ELR (cell line): ENCODE data around the gene PEAK3.

Experiments used
- DNase-seq: peaks from one replicate; pipeline ENCODE4 v3.0.0-alpha.2; 2015; ENCODE audit warnings: low read depth

PEAK3 gene

DNA sequence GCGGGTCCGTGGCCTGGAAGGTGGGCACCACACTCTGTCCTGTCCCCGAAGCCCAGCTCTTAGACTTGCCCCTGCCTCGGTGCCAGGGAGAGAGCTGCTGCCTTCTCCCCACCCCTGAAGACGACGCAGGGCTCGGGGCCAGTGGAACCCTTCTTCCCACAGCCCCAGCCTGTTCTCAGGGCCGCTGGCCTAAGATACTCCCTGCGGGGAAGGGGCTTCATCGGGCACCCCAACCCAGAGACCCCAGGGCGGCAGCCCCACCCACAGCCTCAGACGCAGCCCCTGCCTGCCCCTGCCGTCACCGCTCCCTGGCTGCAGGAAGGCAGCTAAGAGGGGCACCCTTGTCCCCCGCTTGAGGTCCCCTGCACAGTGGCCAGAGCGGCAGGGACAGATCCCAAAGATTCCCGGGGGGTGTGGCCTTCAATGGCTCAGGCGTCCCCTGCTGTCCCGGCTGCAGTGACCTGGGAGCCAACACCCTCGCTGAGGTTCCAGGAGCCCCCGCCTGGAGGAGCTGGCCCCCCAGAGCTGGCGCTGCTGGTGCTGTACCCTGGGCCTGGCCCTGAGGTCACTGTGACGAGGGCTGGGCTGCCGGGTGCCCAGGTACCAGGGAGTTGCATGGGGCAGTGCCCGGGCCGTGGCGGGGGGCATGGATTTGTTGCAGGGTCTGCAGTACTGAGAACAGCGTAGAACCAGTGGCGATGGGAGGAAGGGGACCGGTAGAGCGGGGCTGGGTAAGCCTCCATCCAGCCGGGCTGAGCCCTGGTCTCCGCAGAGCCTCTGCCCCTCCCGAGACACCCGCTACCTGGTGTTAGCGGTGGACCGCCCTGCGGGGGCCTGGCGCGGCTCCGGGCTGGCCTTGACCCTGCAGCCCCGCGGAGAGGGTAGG lies 31.9 kb downstream of the PEAK3 start:
- DNase-seq: no peak

DNA sequence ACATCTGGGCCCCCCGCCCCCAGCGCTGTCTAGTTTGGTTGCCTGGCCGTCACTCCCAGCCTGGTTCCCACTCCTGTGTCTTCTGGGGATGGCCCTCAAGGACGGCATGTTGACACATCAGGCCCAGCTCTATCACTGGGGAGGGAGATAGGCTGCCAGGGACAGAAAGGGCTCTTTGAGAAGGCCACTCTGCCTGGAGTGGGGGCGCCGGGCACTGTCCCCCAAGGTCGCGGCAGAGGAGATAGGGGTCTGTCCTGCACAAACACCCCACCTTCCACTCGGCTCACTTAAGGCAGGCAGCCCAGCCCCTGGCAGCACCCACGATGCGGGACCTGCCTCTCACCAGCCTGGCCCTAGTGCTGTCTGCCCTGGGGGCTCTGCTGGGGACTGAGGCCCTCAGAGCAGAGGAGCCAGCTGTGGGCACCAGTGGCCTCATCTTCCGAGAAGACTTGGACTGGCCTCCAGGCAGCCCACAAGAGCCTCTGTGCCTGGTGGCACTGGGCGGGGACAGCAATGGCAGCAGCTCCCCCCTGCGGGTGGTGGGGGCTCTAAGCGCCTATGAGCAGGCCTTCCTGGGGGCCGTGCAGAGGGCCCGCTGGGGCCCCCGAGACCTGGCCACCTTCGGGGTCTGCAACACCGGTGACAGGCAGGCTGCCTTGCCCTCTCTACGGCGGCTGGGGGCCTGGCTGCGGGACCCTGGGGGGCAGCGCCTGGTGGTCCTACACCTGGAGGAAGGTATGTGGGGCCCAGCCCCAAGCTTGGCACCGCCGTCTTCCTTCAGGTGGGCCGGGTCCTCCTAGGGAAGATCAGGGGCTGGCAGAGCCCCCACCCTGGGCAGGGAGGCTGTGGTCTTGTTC lies 32.7 kb downstream of the PEAK3 start, which contains the start of gene AMH:
TSS of gene AMH (plus strand) at position 314 of the 857 bp plus-strand sequence. CDS start at position 324, 10 bp downstream.
- DNase-seq: no peak

DNA sequence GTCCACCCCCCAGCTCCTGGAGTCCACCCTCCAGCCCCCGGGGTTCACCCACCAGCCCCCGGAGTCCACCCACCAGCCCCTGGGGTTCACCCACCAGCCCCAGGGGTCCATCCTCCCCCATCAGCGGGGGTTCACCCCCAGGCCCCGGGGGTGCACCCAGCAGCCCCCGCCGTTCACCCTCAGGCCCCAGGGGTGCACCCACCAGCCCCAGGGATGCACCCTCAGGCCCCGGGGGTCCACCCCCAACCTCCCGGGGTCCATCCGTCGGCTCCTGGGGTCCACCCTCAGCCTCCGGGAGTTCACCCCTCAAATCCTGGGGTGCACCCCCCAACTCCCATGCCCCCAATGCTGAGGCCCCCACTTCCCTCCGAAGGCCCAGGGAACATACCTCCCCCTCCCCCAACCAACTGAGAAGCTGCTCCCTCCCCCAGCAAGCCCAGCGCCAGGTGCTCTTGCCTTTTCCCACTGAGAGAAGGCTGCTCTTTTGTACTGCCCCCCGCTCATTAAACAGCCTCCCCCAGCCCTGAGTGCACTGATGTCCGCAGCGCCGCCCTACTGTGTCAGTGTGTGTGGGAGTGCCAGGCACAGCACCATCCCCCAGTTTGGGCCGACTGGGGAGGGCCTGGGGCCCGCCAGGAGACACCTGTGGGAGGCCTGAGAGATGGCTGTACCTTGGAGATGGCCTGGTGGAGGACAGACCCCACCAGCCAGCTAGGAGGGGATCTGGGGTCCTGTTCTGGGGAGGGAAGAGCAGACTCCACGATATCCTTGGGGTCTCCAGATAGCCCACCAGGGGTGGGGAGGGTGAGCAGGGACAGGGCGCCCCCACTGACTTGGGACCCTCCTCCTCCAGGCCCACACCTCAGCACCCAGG lies 33.6 kb downstream of the PEAK3 start:
- no peak for DNase-seq

GRCh38 chr19:2247433-2248101 lies 34.4 kb downstream of the PEAK3 start:
- DNase-seq: no peak

GRCh38 chr19:2246801-2247361 lies 35.1 kb downstream of the PEAK3 start:
- peak; percentile 73 for DNase-seq

DNA sequence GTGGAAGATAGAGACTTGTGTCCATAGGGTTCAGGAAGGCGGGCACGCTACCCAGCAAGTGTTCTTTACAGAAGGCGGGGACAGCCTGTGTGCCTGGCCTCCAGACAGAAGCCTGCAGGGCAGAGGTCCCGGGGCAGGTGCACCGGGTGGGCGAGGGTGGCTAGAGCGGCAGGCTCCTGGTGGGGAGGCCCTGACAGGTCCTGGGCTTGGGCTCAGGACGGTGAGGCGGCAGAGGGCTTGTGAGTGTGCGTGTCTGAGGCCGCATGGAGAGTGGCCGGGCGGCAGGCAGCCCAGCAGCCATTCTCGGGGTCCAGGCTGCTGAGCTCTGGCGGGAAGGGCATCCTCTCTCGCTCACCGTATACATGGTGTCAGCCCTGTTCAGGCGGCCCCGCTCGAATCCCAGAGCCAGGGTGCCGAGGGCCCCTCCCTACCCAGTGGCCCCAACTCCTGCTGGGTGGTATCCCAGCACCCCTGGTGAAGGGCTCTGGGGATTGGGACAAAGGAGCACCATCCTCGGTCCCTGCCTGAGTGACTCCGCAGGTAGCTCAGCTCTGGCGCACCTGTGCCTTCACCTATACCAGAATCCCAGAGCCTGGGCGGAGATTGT lies 35.9 kb downstream of the PEAK3 start:
- DNase-seq: no peak

- DNase-seq: no peak
These were observed 36.7 kb downstream of the PEAK3 start for GRCh38 chr19:2245273-2245672.

DNA sequence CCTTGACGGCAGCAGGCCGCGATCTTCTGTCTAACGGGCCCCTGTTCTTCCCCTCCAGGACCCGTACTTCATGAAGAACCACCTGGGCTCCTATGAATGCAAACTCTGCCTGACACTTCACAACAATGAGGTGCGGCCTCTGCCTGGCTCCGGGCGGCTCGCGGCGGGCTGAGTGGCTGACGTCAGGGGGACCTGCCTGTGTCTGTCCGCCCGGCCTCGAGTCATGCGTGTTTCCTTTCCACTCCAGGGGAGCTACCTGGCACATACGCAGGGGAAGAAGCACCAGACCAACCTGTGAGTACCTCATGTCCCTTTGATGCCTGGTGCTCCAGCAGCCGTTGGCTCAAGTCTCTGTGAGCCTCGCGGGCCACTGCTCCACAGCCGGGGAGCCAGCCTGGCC lies 37.5 kb downstream of the PEAK3 start:
- no peak for DNase-seq

DNA sequence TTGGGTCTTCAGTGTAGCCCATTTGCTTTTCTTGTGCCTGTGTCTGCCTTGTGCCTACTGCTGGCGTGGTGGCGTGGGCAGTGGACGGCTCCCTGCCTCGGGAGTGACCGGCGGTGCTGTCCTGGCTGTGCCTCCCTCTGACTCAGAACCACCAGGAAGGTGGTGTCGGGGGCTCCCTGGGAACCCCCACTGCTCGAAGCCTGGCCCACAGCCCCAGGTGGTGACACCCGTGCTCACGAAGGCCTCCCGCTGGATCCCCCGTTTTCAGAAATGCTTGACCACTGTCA lies 37.9 kb downstream of the PEAK3 start:
- no peak for DNase-seq

- no peak for DNase-seq
These were observed 38.5 kb downstream of the PEAK3 start for GRCh38 chr19:2243274-2244124.

DNA sequence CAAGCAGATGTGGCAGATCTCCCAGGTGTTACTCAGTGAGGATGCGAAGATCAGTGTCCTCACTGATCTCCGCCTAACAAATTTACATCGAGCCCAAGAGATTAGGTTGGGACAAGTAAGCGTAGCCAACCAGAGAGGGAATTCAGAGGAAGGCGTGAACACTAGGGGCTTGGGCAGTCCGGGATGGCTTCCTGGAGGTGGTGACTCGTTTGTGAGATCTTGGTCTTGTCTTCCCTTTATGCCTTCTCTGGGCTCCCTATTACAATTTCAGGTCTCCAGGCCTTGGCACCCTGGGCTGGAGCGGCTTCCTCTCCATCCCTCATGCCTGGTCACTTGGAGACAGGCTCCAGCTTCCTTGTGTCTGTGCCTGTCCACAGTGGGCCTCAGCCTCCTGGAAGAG lies 39.2 kb downstream of the PEAK3 start:
- no peak for DNase-seq

GRCh38 chr19:2242092-2242537 lies 39.9 kb downstream of the PEAK3 start:
- DNase-seq: no peak

DNA sequence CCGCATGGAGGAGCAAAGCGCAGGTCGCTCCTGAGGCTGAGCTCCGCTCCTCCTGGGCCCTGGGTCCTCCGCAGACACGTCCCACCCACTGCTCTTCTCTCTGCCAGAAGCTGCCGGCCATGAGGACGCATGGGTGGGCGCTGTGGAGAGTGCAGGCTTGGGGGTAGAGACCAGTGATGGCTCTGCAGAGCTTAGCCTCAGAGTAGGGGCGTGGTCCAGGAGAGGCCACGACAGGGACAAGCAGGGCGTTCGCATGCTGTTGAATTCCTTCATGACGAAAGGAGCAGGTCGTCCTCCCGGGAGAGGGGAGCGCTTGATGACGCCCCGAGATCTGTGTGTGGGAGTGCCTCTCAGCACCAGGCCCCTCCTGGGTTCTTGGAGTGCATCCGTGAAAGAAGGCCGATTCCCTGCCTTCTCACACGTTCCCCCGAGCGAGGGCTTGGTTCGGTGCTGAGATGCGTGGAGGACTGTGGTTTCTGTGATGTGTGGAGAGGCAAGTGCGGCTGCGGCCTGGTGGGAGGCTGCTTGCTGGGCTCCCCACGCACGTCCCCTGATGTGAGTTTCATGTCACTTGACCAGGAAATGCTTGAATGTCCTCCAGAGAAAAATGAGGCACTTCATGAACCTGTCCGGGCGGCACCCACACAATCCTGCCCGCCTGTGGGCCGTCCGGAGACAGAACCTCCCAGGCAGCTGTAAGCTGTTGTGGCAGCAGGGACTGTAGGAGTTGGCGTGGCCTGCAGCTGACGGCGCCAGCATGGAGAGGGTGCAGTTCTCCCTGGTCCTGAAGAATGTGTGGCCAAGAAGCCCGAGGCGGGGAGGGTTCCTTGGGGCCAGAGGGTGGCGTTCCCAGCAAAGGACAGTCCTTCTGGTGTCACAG lies 40.9 kb downstream of the PEAK3 start:
- no peak for DNase-seq

DNA sequence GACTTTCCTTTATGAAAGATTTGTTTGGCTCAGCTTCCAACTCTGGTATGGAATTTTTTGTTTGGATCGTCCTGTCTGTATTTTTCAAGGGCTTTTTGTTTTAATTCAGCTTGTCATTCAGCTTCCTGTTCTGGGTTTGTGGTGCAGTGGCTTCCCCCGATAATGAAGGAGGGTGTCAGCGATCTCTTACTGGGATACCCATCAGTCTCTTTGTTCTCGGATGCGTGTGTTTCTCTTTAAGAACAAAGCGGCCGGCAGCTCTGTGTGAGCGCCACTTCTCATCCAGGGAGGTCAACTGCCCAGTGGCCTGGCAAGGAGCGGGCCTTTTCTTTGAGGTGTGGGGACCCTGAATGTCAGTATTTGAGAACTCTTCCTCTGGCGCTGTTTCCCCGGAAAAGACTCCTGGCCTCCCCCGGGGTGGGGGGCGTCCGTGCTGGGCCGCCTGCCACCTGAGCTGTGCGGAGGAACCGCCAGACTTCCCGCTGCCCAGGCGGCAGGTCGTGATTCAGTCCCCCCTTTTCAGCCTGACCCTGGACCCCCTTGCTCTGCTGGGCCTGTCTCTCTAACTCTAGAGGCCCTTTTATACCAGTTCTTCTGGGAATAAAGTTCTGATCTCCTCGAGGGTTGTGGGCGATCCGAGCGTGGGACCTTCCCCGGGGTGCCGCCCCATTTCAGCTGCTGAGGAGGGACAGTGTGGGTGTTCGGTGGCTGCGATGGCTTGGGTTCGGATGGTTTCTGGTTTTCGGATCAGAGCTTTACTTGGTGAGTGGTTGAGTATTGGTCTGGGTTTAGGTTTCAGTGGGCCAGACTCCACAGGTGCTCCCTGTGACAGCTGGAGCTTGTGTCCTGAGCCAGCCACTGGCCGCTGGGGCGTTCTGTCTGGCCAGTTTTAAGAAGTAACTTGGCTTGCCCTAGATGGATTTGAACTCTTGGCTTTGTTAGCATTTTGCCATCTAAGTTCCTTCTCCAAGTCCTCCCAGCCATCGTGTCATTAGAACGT lies 41.9 kb downstream of the PEAK3 start:
- peak; percentile 51 for DNase-seq

GRCh38 chr19:2239173-2239572 lies 42.8 kb downstream of the PEAK3 start:
- DNase-seq: no peak

- DNase-seq: no peak
These were observed 44.2 kb downstream of the PEAK3 start for GRCh38 chr19:2237869-2238153.

- DNase-seq: peak; percentile 40
These were observed 44.7 kb downstream of the PEAK3 start for GRCh38 chr19:2237051-2237868.
